ENCODE results near the gene WDR91.

The WDR91 gene

DNA sequence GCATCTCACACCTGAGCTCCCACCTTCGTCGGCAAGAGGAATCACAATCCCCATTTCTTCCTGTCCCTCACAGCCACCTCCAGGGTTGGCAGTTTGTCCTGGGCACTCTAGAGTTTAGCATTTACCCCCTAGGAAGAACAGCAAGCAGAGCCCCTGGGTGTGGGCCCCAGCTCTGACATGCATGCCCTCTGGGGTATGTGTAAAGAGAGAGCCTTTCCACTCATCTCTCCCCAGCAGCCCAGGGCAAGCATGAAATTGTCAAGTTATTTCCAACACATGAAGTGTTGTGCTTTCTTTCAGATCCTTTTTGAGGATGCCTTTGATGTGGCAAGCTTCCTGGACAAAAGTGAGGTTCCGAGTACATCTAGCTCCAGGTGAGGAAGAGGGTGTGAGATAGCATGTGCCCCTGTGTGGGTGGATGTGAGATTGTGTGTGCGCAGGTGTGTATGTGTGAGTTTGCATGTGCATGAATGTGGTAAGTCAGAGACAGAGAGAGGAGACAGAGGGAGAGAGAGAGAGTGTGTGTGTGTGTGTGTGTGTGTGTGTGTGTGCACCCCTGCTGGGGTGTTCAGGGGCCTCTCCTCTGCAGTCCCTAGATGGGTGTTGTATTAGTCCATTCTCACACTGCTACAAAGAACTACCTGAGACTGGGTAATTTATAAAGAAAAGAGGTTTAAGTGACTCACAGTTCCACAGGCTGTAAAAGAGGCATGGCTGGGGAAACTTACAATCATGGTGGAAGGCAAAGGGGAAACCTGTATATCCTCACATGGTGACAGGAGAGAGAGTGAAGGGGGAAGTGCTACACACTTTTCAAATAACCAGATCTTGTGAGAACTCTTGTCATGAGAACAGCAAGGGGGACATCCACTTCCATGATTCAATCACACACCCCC is 40.4 kb upstream of the WDR91 start:
- no peak for TF ChIP-seq CTCF (IDR thresholded peaks at IDR 0.05; ENCODE audit: low read depth, low read length)
- no peak for DNase-seq (ENCODE audit: extremely low read depth, low read depth)

GRCh38 chr7:135248546-135248945 is 37.2 kb upstream of the WDR91 start:
- no peak for DNase-seq (ENCODE audit: extremely low read depth, low read depth)
- TF ChIP-seq CTCF (IDR thresholded peaks at IDR 0.05; ENCODE audit: low read depth, low read length) = no peak

GRCh38 chr7:135247746-135248471 is 36.6 kb upstream of the WDR91 start:
- no peak for TF ChIP-seq CTCF (IDR thresholded peaks at IDR 0.05; ENCODE audit: low read depth, low read length)
- no peak for DNase-seq (ENCODE audit: extremely low read depth, low read depth)

GRCh38 chr7:135246191-135246825 is 35.0 kb upstream of the WDR91 start:
- no peak for DNase-seq (ENCODE audit: extremely low read depth, low read depth)
- TF ChIP-seq CTCF (IDR thresholded peaks at IDR 0.05; ENCODE audit: low read depth, low read length) = no peak

GRCh38 chr7:135245226-135246190 is 34.2 kb upstream of the WDR91 start:
- TF ChIP-seq CTCF (IDR thresholded peaks at IDR 0.05; ENCODE audit: low read depth, low read length) = no peak
- DNase-seq (ENCODE audit: extremely low read depth, low read depth) = no peak

DNA sequence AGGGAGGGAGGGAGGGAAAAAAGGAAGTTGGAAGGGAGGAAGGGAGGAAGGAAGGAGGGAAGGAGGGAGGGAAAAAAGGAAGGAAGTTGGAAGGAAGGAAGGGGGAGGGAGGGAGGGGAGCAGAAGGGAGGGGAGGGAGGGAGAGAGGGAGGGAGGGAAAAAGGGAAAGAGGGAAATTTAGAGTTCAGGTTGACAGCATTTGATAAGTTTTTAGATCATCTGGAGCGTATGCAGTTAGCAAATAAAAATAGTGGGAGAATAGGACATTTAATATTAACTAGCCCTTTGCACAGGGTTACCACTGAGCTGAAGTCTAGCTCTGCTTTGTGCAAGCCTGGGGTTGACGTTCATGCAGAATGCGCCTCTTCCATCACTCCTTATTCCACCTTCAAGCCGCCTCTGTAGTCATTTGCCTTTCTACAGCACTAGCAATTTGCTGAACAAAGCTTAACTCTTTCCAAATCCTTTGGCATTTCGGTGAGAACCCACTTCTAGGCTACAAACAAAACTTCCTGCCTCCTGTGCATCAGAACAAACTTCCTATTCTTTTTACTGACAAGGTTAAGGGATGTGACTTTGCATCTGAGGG is 30.9 kb upstream of the WDR91 start:
- TF ChIP-seq CTCF (IDR thresholded peaks at IDR 0.05; ENCODE audit: low read depth, low read length) = no peak
- DNase-seq (ENCODE audit: extremely low read depth, low read depth) = no peak
